HepG2 (cell line): ENCODE data around the gene SIRT7. TPM values are rescaled to one million over a fixed set of nuclear protein-coding genes. Genes with fewer than 3 reads are reported as not detected.

Experiments used
- HNRNPL ChIP-seq: fragments of 200-400 bp; formaldehyde crosslinking; IDR thresholded peaks from 2 replicates; pipeline ENCODE4 v1.6.1; 2017; ENCODE audit warnings: mild to moderate bottlenecking, low read depth, low read length
- MBD4 ChIP-seq: IDR thresholded peaks from 2 replicates; pipeline ENCODE4 v1.6.1; 2012; ENCODE audit warnings: low read length, inconsistent platforms, borderline replicate concordance
- NFAT5 ChIP-seq: sonication (generic); formaldehyde crosslinking; IDR thresholded peaks from 2 replicates; pipeline ENCODE4 v1.4.0; 2020; ENCODE audit warnings: missing genetic modification reagents
- RFXAP ChIP-seq: sonication (generic); formaldehyde crosslinking; IDR thresholded peaks from 2 replicates; pipeline ENCODE4 v1.4.0; 2020; ENCODE audit warnings: missing genetic modification reagents, borderline replicate concordance
- SP140L ChIP-seq: sonication (generic); formaldehyde crosslinking; IDR thresholded peaks from 2 replicates; pipeline ENCODE4 v1.4.0; 2020; ENCODE audit warnings: missing genetic modification reagents, borderline replicate concordance
- ZBTB33 ChIP-seq: sonication (generic); formaldehyde crosslinking; IDR thresholded peaks from 2 replicates; pipeline ENCODE4 v1.4.0; 2020; ENCODE audit warnings: missing genetic modification reagents
- ZFYVE20 ChIP-seq: sonication (generic); formaldehyde crosslinking; IDR thresholded peaks from 2 replicates; pipeline ENCODE4 v1.8.0; 2023; ENCODE audit warnings: low read depth, mild to moderate bottlenecking, moderate library complexity, missing genetic modification reagents, borderline replicate concordance
- ZNF605 ChIP-seq: sonication (generic); formaldehyde crosslinking; IDR thresholded peaks from 2 replicates; pipeline ENCODE4 v1.8.0; 2022; ENCODE audit warnings: mild to moderate bottlenecking, missing genetic modification reagents
- polyA plus RNA-seq, 8 experiments: library from polyadenylated mRNA; depleted of rRNA in 3 of 8; stranded (reverse) in 7 of 8; unstranded in 1 of 8; fragments of >200 nt; fragmentation: Illumina TruSeq in 4 of 8; extraction: Trizol in 4 of 8; gene quantifications; 2 replicates each; pipeline versions ENCODE4 v1.2.1 to v1.2.3, GENCODE V29; 2011 to 2016; ENCODE audit warnings: low read depth in 4 of 8, missing spikeins in 1 of 8, mixed read lengths in 1 of 8; ENCODE audit not compliant: insufficient read depth in 1 of 8
- total RNA-seq, 5 experiments: library from RNA; depleted of rRNA; stranded (reverse); fragments of >200 nt; fragmentation: Illumina TruSeq; extraction: Trizol; gene quantifications; 2 replicates each; pipeline ENCODE4 v1.2.3, GENCODE V29; 2016; ENCODE audit warnings: low read depth in 1 of 5
- TF ChIP-seq, protein P1 (sequence below): sonication (generic); formaldehyde crosslinking; IDR thresholded peaks from 2 replicates; pipeline ENCODE4 v1.5.1; 2020; ENCODE audit warnings: mild to moderate bottlenecking, missing genetic modification reagents, moderate library complexity
- TF ChIP-seq, protein P2 (sequence below): sonication (generic); formaldehyde crosslinking; IDR thresholded peaks from 2 replicates; pipeline ENCODE4 v1.4.0; 2020; ENCODE audit warnings: missing genetic modification reagents
- TF ChIP-seq, protein P3 (sequence below): sonication (generic); formaldehyde crosslinking; IDR thresholded peaks from 2 replicates; pipeline ENCODE4 v1.4.0; 2020; ENCODE audit warnings: missing genetic modification reagents, borderline replicate concordance

SIRT7 gene
- total and polyA plus RNA-seq, 2 of the 13 experiments (the other 11 are each of a cell fraction or from before 2014, with no cell fraction given): 8.3 to 24.8 TPM

- TF ChIP-seq ZBTB33 (CRISPR knock-in tag): 0 out of 2 replicates have a peak, but pooled peaks have one; percentile 68
- peak; percentile 59; the same call in 1 of the 2 replicates for TF ChIP-seq RFXAP (CRISPR knock-in tag)
- TF ChIP-seq, protein P1, sequence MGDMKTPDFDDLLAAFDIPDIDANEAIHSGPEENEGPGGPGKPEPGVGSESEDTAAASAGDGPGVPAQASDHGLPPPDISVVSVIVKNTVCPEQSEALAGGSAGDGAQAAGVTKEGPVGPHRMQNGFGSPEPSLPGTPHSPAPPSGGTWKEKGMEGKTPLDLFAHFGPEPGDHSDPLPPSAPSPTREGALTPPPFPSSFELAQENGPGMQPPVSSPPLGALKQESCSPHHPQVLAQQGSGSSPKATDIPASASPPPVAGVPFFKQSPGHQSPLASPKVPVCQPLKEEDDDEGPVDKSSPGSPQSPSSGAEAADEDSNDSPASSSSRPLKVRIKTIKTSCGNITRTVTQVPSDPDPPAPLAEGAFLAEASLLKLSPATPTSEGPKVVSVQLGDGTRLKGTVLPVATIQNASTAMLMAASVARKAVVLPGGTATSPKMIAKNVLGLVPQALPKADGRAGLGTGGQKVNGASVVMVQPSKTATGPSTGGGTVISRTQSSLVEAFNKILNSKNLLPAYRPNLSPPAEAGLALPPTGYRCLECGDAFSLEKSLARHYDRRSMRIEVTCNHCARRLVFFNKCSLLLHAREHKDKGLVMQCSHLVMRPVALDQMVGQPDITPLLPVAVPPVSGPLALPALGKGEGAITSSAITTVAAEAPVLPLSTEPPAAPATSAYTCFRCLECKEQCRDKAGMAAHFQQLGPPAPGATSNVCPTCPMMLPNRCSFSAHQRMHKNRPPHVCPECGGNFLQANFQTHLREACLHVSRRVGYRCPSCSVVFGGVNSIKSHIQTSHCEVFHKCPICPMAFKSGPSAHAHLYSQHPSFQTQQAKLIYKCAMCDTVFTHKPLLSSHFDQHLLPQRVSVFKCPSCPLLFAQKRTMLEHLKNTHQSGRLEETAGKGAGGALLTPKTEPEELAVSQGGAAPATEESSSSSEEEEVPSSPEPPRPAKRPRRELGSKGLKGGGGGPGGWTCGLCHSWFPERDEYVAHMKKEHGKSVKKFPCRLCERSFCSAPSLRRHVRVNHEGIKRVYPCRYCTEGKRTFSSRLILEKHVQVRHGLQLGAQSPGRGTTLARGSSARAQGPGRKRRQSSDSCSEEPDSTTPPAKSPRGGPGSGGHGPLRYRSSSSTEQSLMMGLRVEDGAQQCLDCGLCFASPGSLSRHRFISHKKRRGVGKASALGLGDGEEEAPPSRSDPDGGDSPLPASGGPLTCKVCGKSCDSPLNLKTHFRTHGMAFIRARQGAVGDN (CRISPR knock-in tag): peak; percentile 1; the same call in 1 of the 2 replicates
- 0 out of 2 replicates have a peak, but pooled peaks have one; percentile 49 for TF ChIP-seq NFAT5 (CRISPR knock-in tag)
- TF ChIP-seq MBD4: 0 out of 2 replicates have a peak, but pooled peaks have one; percentile 36
- no peak for TF ChIP-seq SP140L (CRISPR knock-in tag)
- TF ChIP-seq ZNF605: 0 out of 2 replicates have a peak, but pooled peaks have one; percentile 43
- TF ChIP-seq HNRNPL: peak; percentile 90
- TF ChIP-seq, protein P2, sequence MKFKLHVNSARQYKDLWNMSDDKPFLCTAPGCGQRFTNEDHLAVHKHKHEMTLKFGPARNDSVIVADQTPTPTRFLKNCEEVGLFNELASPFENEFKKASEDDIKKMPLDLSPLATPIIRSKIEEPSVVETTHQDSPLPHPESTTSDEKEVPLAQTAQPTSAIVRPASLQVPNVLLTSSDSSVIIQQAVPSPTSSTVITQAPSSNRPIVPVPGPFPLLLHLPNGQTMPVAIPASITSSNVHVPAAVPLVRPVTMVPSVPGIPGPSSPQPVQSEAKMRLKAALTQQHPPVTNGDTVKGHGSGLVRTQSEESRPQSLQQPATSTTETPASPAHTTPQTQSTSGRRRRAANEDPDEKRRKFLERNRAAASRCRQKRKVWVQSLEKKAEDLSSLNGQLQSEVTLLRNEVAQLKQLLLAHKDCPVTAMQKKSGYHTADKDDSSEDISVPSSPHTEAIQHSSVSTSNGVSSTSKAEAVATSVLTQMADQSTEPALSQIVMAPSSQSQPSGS (CRISPR knock-in tag): 0 out of 2 replicates have a peak, but pooled peaks have one; percentile 11
- TF ChIP-seq ZFYVE20: 0 out of 2 replicates have a peak, but pooled peaks have one; percentile 59
- TF ChIP-seq, protein P3, sequence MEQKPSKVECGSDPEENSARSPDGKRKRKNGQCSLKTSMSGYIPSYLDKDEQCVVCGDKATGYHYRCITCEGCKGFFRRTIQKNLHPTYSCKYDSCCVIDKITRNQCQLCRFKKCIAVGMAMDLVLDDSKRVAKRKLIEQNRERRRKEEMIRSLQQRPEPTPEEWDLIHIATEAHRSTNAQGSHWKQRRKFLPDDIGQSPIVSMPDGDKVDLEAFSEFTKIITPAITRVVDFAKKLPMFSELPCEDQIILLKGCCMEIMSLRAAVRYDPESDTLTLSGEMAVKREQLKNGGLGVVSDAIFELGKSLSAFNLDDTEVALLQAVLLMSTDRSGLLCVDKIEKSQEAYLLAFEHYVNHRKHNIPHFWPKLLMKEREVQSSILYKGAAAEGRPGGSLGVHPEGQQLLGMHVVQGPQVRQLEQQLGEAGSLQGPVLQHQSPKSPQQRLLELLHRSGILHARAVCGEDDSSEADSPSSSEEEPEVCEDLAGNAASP (CRISPR knock-in tag): no peak
These were observed 16.6 kb downstream of the SIRT7 start (continued) for GRCh38 chr17:81901167-81902022.
